ENCODE results near the gene FGFR2.

The FGFR2 gene

DNA sequence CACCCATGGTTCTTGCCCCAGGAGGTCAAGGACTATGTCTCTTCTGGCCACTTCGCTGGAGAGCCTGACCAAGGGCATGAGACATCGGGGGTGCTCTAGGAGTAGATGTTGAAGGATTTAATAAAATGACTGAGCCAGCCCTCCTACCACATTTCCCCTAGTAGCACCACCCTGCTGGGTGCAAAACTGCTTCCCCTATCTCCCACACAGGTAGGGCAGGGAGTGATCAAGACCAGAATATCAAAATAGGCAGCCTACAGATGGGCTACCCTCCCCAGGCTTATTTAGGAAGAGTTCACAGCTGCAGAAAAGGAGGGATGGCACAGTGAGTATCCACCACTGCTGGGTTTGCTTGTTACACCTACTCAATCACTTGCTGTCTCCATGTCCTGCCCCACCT, 103.9 kb downstream of the FGFR2 start:
- DNase-seq (ENCODE audit: low spot score): no peak
- no peak overlapping the region for H3K27ac ChIP-seq
- no peak overlapping the region for H3K4me3 ChIP-seq
- TF ChIP-seq, protein P1, sequence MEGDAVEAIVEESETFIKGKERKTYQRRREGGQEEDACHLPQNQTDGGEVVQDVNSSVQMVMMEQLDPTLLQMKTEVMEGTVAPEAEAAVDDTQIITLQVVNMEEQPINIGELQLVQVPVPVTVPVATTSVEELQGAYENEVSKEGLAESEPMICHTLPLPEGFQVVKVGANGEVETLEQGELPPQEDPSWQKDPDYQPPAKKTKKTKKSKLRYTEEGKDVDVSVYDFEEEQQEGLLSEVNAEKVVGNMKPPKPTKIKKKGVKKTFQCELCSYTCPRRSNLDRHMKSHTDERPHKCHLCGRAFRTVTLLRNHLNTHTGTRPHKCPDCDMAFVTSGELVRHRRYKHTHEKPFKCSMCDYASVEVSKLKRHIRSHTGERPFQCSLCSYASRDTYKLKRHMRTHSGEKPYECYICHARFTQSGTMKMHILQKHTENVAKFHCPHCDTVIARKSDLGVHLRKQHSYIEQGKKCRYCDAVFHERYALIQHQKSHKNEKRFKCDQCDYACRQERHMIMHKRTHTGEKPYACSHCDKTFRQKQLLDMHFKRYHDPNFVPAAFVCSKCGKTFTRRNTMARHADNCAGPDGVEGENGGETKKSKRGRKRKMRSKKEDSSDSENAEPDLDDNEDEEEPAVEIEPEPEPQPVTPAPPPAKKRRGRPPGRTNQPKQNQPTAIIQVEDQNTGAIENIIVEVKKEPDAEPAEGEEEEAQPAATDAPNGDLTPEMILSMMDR (IDR thresholded peaks at IDR 0.05): no peak

DNA sequence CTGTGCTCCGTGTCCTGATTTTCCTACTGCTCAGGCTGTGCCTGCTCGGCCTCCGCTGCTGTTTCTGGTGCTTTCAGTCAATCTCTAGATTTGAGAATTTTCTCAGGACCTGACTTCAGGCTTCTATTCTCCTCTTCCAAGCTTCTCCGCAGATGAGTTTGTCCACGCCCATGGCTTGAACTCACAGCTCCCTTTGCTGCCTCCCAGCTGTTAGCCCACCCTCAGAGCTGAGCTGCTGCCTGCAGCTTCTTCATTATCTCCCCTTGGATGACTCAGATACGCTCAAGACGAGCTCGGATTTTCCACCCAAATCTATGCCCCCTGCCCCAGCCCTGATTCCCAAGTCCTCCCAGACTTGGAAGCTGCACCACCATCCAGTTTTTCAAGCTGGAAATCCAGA, 104.7 kb downstream of the FGFR2 start:
- Histone ChIP-seq H3K27ac (no peak overlapping the region), H3K4me3 (no peak overlapping the region)
- TF ChIP-seq, protein P1 (IDR thresholded peaks at IDR 0.05): no peak
- no peak for DNase-seq (ENCODE audit: low spot score)

DNA sequence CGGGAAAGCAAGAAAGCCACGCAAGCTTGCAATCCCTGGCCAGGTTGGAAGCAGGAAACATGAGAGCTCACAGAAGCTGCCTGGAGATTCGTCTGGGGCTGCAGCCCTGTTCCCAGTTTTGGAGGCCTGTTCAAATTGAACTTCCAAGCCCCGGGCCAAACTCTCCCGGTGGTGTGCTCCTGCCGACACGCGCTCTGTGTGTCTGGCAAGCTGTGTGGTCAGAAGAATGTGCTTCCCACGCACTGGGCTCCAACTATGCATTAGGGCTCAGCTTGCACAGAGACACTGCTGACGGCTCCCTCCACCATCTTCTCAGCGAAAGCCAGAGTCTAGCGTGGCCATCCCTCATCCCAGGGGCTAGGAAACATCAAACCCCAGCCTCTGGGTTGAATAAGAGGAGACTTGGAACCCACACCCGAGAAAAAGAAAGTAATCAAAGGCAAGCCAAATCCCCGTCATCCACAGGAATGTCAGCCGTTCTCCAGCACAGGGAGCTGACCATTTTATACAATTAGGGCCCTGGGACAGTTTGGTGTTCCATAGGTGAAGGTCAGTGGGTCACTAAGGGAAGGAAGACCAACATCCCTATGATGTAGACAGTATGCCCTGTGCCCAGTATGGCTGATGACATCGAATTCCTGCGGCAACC, 107.2 kb downstream of the FGFR2 start:
- DNase-seq (ENCODE audit: low spot score): no peak
- peak overlapping the region in 1 of 2 donors; percentile 62 for H3K27ac ChIP-seq
- peak overlapping the region; percentile 56 for H3K4me3 ChIP-seq
- TF ChIP-seq, protein P1 (IDR thresholded peaks at IDR 0.05): no peak

DNA sequence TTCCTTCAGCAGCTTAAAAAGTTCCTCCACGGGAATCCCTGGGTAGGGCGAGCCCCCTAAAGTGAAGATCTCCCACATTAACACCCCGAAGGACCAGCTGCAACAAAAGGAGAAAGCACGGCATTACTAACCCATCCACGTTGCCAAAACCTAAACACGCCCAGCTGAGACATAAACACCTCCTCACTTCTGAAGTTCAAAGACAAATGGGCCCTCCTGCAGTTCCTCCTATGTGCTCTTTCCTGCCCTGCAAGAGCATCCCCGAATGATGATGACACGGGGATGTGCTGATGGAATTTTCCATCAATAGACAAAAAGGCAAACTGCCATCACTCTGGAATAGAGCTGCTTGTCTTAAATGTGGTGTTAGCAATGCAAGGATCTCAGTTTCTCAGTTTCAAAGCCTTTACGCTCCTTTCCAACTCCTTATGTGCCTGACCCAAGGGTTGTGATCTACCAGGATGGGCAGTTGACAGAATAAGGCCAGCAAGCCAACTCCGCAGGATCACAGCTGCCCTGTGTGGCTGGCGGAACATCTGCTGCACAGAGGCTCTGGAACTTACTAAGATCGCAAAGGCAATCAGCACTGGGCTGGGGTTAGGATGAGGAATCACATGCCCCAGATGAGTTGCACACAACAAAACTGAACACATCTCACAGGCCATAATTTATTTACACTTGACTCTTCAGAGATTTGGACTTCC, 112.7 kb downstream of the FGFR2 start:
- no peak overlapping the region for H3K27ac ChIP-seq
- TF ChIP-seq, protein P1 (IDR thresholded peaks at IDR 0.05): no peak

DNA sequence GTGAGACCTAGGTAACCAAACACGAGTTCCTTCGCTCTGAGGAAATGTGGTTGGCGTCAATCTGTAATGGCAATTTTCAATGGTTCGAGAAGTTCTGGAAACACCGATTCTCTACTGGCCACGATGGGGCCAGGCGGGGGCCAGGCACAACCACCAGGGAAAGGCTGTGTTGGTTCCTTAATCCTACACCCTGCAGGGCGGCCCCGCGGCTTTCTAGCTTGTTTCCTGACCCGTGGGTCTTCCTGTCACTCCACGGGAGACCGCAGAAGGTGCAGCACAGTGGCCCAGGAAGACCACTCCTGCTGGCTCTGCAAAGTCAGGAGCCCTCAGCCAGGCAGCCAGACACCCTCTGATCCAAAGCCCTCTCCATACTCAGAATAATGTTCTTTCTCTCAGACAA, 113.4 kb downstream of the FGFR2 start:
- TF ChIP-seq, protein P1 (IDR thresholded peaks at IDR 0.05): no peak
- Histone ChIP-seq H3K27ac (no peak overlapping the region), H3K4me3 (no peak overlapping the region)
- no peak for DNase-seq (ENCODE audit: low spot score)

More for the DNA sequence above, 112.7 kb downstream of the FGFR2 start:
- DNase-seq (ENCODE audit: low spot score): no peak
- no peak overlapping the region for H3K4me3 ChIP-seq

DNA sequence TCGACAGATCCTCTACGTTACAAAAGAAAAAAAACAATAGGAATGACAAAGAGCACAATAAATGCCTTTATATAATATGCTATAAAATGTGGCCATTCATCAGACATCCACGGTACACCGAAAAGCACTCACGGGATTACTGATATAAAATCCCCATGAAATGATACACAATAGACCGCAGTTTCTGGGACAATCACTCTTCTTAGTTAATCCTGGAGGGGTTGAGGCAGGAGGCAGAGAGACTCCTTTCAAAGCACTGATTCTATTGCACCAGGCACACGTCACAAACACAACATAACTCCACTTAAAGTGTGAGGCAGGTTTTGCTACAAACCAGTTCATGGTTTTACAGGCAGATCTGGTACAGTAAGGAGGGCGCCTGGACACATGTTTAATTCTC, 113.8 kb downstream of the FGFR2 start:
- no peak overlapping the region for H3K27ac ChIP-seq
- TF ChIP-seq, protein P1 (IDR thresholded peaks at IDR 0.05): no peak
- no peak overlapping the region for H3K4me3 ChIP-seq
- DNase-seq (ENCODE audit: low spot score): no peak

DNA sequence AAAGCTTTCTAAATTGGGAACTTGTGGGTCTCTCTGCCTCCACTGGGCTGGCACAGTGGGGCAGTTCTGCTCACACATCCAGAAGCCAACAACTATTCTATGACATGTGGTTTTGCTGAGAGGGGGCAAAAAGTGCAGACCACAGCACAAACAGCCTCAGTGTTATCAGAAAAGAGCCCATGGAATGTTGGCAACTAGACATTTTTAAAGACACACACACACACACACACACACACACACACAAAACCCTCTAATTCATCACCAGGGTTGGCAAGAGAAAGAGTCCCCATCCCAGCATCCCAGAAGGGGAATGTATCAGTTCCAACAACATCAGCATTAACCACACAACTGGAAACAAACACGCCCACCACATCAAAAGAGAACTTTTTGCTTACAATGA, 117.1 kb downstream of the FGFR2 start:
- Histone ChIP-seq H3K4me3 (no peak overlapping the region), H3K27ac (no peak overlapping the region)
- DNase-seq (ENCODE audit: low spot score): no peak
- TF ChIP-seq, protein P1 (IDR thresholded peaks at IDR 0.05): no peak
